RWPE2 (cell line): Measurements from ENCODE around the gene CKMT2.

Source experiments
- ATAC-seq: fragments of 200-7000 bp; cut with Tn5 transposase; 3 replicates; pipeline ENCODE4 v1.9.1; 2021; ENCODE audit warnings: low read depth
- DNase-seq: peaks from one replicate; pipeline ENCODE4 v3.0.0-alpha.2; 2020; ENCODE audit warnings: low spot score
- H3K27ac ChIP-seq: fragments of 450-650 bp; 2 replicates; pipeline ENCODE4 v1.5.1; 2017; ENCODE audit warnings: mild to moderate bottlenecking; ENCODE audit not compliant: poor library complexity, severe bottlenecking
- H3K27me3 ChIP-seq: fragments of 250-450 bp; sonication (Bioruptor Pico); 2 replicates; pipeline ENCODE4 v1.5.1; 2021; ENCODE audit warnings: mild to moderate bottlenecking, moderate library complexity; ENCODE audit not compliant: insufficient read depth, poor library complexity, severe bottlenecking
- H3K36me3 ChIP-seq: fragments of 250-450 bp; sonication (Bioruptor Pico); 2 replicates; pipeline ENCODE4 v1.5.1; 2020; ENCODE audit warnings: low read depth, mild to moderate bottlenecking, moderate library complexity
- H3K4me1 ChIP-seq: fragments of 250-450 bp; sonication (Bioruptor Pico); 2 replicates; pipeline ENCODE4 v1.5.1; 2021; ENCODE audit warnings: mild to moderate bottlenecking, moderate library complexity; ENCODE audit not compliant: insufficient read depth, poor library complexity, severe bottlenecking
- H3K4me3 ChIP-seq: fragments of 250-450 bp; sonication (Bioruptor Pico); 2 replicates; pipeline ENCODE4 v1.5.1; 2021; ENCODE audit warnings: mild to moderate bottlenecking, moderate library complexity; ENCODE audit not compliant: severe bottlenecking
- H3K9me3 ChIP-seq: fragments of 250-450 bp; sonication (Bioruptor Pico); 2 replicates; pipeline ENCODE4 v1.5.1; 2021; ENCODE audit warnings: mild to moderate bottlenecking, moderate library complexity; ENCODE audit not compliant: severe bottlenecking
- TF ChIP-seq, protein P1 (sequence below): fragments of 450-650 bp; IDR thresholded peaks from one replicate; pipeline ENCODE4 v1.5.1; 2017; ENCODE audit warnings: mild to moderate bottlenecking, moderate library complexity; ENCODE audit not compliant: poor library complexity, severe bottlenecking

CKMT2 gene

DNA sequence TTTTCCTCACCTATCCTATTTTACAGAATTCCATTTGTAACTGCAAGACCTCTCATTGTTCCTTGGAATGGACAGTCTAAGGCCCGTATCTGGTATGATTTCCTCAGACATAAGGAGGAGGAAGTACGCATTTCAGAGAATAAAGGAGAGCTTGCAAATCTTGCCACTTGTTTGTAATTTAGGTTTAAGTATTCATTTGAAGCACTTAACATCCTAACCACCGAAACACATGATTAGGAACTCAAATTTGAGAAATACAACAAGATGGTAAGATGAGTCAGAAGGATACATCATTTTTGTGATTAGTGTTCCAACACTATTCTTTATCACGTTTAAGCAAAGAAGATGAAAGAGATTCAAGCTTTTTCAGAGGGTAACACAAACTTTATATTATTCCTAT is 64.4 kb downstream of the CKMT2 start:
- Histone ChIP-seq H3K36me3 (peaks cover 18% of the 10 kb centered on the region; the same call in 1 of the 2 replicates), H3K4me3 (no peak overlapping the region), H3K9me3 (no peaks in the 10 kb centered on the region), H3K27ac (no peak overlapping the region), H3K4me1 (peaks cover 13% of the 10 kb centered on the region), H3K27me3 (no peaks in the 10 kb centered on the region)
- TF ChIP-seq, protein P1, sequence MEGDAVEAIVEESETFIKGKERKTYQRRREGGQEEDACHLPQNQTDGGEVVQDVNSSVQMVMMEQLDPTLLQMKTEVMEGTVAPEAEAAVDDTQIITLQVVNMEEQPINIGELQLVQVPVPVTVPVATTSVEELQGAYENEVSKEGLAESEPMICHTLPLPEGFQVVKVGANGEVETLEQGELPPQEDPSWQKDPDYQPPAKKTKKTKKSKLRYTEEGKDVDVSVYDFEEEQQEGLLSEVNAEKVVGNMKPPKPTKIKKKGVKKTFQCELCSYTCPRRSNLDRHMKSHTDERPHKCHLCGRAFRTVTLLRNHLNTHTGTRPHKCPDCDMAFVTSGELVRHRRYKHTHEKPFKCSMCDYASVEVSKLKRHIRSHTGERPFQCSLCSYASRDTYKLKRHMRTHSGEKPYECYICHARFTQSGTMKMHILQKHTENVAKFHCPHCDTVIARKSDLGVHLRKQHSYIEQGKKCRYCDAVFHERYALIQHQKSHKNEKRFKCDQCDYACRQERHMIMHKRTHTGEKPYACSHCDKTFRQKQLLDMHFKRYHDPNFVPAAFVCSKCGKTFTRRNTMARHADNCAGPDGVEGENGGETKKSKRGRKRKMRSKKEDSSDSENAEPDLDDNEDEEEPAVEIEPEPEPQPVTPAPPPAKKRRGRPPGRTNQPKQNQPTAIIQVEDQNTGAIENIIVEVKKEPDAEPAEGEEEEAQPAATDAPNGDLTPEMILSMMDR = no peak
- no peak for DNase-seq
- no peak for ATAC-seq

DNA sequence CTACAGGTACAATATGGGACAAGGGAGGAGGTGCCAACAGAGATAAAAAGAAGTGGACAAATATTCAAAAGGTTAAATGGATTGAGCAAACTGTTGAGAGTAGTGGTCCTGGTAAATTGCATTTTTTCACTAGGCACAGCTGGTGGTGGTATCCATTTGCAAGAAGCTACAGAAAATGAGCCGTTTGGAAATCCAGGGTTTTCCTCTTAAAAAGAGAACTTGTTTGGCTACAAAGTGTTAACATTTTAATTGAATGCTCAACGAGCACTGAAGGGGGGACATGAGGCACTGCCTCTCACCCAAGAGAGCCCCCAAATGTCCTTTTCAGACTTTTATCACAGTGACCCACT is 67.8 kb downstream of the CKMT2 start:
- peaks cover 33% of the 10 kb centered on the region for H3K36me3 ChIP-seq
- H3K27me3 ChIP-seq = no peaks in the 10 kb centered on the region
- DNase-seq (no peak), ATAC-seq (no peak)
- peak overlapping the region; percentile 93 for H3K4me3 ChIP-seq
- peak overlapping the region; percentile 33 for H3K27ac ChIP-seq
- TF ChIP-seq, protein P1 = no peak
- H3K9me3 ChIP-seq = no peaks in the 10 kb centered on the region
- peaks cover 23% of the 10 kb centered on the region for H3K4me1 ChIP-seq

DNA sequence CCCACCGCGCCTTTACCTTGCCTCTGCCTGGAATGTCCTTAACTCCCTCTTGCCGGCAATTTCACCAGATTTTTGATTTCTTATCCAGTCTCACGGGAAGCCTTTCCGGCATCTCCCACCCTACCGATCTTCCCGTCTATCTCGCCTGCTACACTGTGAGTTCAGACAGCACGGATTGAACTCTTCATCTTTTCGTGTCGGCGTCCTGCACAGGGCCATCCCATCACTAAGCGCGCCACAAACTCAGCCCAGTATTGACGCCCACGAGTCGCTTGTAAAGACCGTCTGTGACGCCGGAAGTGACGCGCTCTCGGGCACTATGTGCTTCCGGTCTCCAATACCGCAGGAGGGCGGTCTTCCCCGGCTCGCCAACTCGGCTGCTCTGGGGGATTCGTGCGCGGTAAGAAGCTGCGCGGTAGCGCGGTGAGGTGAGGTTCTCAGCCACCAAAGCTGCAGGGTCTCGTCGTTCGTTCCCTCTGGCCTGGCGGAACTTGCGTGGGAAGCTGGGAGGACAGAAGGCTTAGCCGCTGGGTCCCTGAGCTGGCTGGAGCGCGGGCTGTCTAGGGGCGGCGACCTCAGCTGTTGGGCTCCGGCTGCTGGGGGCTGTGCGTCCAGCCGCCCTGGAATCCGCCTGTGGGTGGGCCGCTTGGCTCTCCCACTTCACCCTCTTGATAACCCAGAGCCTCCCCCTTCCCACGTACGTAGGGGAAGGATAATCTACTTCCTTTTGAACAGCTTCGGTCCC is 68.3 kb downstream of the CKMT2 start, which contains the start of gene ZCCHC9:
Gene ZCCHC9, plus strand, starts transcription at position 317 of the 745 bp plus-strand sequence. CDS start 3,171 bp downstream, outside the sequence.
- no peaks in the 10 kb centered on the region for H3K27me3 ChIP-seq
- peak within 1 kb of the TSS; percentile 33 for H3K27ac ChIP-seq
- peak within 1 kb of the TSS; percentile 93 for H3K4me3 ChIP-seq
- H3K36me3 ChIP-seq = peaks cover 39% of the 10 kb centered on the region
- H3K9me3 ChIP-seq = no peaks in the 10 kb centered on the region
- ATAC-seq (peak; percentile 88), DNase-seq (peak; percentile 91)
- peaks cover 23% of the 10 kb centered on the region for H3K4me1 ChIP-seq
- TF ChIP-seq, protein P1 = peak; percentile 15

DNA sequence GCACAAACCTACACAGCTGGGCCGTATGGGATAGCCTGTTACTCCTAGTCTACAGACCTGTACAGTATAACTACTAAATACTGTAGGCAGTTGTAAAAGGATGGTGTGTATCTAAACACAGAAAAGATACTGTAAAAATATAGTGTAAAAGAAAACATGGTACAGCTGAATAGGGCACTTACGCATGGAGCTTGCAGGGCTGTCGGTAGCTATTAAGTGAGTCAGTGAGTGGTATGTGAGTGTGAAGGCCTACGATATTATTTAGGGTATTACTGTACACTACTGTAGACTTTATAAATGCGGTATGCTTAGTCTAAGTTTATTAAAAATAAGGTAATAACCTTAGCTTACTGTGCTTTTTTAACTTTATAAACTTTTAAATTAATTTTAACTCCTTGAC is 69.5 kb downstream of the CKMT2 start:
- Histone ChIP-seq H3K27me3 (no peaks in the 10 kb centered on the region), H3K4me3 (peak overlapping the region; percentile 93), H3K27ac (no peak overlapping the region), H3K36me3 (peaks cover 49% of the 10 kb centered on the region), H3K4me1 (peaks cover 23% of the 10 kb centered on the region), H3K9me3 (no peaks in the 10 kb centered on the region)
- ATAC-seq (no peak), DNase-seq (no peak)
- TF ChIP-seq, protein P1 = no peak

DNA sequence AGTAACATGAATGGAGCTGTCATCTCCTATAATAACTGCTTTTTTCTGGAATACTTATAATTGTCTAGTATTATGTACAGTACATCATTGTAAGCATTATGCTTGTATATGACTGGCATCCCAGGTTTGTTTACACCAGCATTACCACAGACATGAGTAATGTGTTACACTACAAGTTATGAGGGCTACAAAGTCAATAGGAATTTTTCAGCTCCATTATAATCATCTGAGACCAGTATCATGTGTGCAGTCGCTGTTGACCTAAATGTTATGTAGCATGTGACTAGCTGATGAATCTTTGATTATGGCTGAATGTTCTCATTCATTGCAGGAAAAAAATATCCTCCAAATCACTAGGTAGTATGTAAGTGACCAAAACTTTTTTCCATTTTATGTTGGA is 70.4 kb downstream of the CKMT2 start:
- Histone ChIP-seq H3K36me3 (peaks cover 46% of the 10 kb centered on the region), H3K4me1 (peaks cover 23% of the 10 kb centered on the region), H3K27me3 (no peaks in the 10 kb centered on the region), H3K27ac (no peak overlapping the region), H3K9me3 (no peaks in the 10 kb centered on the region), H3K4me3 (no peak overlapping the region)
- TF ChIP-seq, protein P1 = no peak
- ATAC-seq (peak; percentile 62), DNase-seq (no peak)
